Neural progenitor cell (in vitro differentiated cells): ENCODE measurements around the gene CRELD2.

ENCODE experiments used
- EZH2phosphoT487 ChIP-seq: fragments of 200-600 bp; sonication (generic); IDR thresholded peaks from 2 replicates; pipeline ENCODE4 v1.6.1; 2017; ENCODE audit warnings: antibody characterized with exemption
- TF ChIP-seq, protein P1 (sequence below): fragments of 200-600 bp; sonication (generic); IDR thresholded peaks from 2 replicates; pipeline ENCODE4 v1.5.1; 2017; ENCODE audit warnings: antibody characterized with exemption, mild to moderate bottlenecking

DNA sequence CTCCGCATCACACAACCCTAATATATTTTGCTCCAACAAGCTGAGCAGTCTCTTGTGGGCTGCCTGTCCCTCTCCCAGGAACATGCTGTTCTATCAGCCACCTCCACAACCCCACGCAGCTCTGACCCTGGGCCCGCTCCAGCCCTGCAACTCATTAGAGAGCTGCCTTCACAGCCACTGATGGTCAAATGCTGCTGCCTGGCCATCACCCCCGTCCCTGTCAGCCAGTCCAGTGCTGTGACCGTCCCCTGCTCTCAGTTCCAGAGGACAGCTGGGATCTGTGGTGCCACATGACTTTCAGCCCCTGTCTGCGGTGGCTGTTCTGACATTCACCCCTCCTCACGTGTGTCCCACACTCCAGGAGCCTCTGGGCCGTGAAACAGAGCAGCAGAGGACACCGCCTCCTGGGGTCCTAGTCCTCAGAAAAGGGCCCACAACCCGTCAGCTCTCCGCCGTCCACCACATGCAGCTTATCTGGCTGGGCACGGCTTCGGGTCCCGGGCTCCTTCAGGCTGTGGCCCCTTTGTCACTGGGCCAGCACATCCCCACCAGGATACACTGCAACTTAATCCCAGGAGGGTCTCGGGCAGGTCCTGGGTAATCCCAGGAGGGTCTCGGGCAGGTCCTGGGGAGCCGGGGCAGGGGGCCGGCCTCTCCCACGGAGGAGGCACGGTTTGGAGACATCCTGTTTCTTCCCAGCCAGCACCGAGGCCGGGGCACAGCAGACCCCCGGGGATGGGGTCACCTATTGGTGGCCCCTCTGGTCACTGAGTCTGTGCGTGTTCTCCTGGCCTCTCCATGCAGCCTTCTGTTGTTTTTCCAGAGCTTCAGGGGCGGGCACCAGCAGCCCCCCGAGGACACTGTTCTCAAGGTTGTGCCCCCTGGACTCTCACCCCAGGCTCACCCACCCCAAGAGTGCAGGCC is 15.1 kb downstream of the CRELD2 start:
- TF ChIP-seq, protein P1, sequence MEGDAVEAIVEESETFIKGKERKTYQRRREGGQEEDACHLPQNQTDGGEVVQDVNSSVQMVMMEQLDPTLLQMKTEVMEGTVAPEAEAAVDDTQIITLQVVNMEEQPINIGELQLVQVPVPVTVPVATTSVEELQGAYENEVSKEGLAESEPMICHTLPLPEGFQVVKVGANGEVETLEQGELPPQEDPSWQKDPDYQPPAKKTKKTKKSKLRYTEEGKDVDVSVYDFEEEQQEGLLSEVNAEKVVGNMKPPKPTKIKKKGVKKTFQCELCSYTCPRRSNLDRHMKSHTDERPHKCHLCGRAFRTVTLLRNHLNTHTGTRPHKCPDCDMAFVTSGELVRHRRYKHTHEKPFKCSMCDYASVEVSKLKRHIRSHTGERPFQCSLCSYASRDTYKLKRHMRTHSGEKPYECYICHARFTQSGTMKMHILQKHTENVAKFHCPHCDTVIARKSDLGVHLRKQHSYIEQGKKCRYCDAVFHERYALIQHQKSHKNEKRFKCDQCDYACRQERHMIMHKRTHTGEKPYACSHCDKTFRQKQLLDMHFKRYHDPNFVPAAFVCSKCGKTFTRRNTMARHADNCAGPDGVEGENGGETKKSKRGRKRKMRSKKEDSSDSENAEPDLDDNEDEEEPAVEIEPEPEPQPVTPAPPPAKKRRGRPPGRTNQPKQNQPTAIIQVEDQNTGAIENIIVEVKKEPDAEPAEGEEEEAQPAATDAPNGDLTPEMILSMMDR: no peak
- no peak for TF ChIP-seq EZH2phosphoT487
